GM12878 (cell line): ENCODE measurements around the gene DEFB132. TPM values are rescaled to one million over a fixed set of nuclear protein-coding genes. Genes with fewer than 3 reads are reported as not detected.

ENCODE experiments used
- ATAC-seq: fragments of 200-7000 bp; cut with Tn5 transposase; 3 replicates; pipeline ENCODE4 v1.9.1; 2020; ENCODE audit warnings: mild to moderate bottlenecking, moderate library complexity
- BruUV-seq: library from RNA; stranded (reverse); fragments of 400-500 nt; replicated peaks from 2 replicates; lab custom pipeline; 2021; lab: Mats Ljungman, UMichigan
- CTCF ChIA-PET: fragments of 300-600 bp; sonication (Branson Sonifier 250); formaldehyde crosslinking; extraction: SDS; loops from one replicate; lab custom pipeline; 2021; ENCODE audit warnings: inconsistent platforms; lab: Yijun Ruan, JAX
- POLR2A ChIA-PET: fragments of 350-600 bp; formaldehyde crosslinking; extraction: SDS; loops from one replicate; lab custom pipeline; 2021; ENCODE audit warnings: inconsistent platforms; lab: Charles Lee
- RAD21 ChIA-PET: fragments of 300-600 bp; sonication (Branson Sonifier 250); formaldehyde crosslinking; loops from one replicate; lab custom pipeline; 2023; ENCODE audit warnings: antibody characterized with exemption; ENCODE audit not compliant: unreplicated experiment; lab: Charles Lee
- SMC1A ChIA-PET: fragments of 300-600 bp; sonication (Branson Sonifier 250); formaldehyde crosslinking; loops from one replicate; lab custom pipeline; 2023; ENCODE audit not compliant: unreplicated experiment, uncharacterized antibody; lab: Charles Lee
- DNase-seq: peaks from one replicate; pipeline ENCODE4 v3.0.0-alpha.2; 2011; ENCODE audit warnings: low read depth, low spot score
- FAIRE-seq: peaks from 3 replicates; lab custom pipeline; 2011; peaks lifted over from hg19 to GRCh38; lab: Jason Lieb, UNC
- H2AFZ ChIP-seq: 2 replicates; pipeline ENCODE4 v1.6.0; 2011; ENCODE audit warnings: low read depth, low read length, control low read depth; ENCODE audit not compliant: control insufficient read depth
- H3K27ac ChIP-seq: 2 replicates; pipeline ENCODE4 v1.5.1; 2011; ENCODE audit warnings: control low read depth; ENCODE audit not compliant: control insufficient read depth, insufficient read depth
- H3K27me3 ChIP-seq, 2 experiments: replicated peaks in 1 of 2; 2 replicates each; pipeline versions ENCODE4 v1.6.0 to v1.6.1; 2011; ENCODE audit warnings: low read length in 1 of 2; ENCODE audit not compliant: control insufficient read depth in 2 of 2, insufficient read depth in 2 of 2
- H3K36me3 ChIP-seq, 2 experiments: 2 replicates each; pipeline ENCODE4 v1.5.1; 2011; ENCODE audit warnings: low read length in 1 of 2; ENCODE audit not compliant: control insufficient read depth in 2 of 2, insufficient read depth in 2 of 2
- H3K4me1 ChIP-seq: 2 replicates; pipeline ENCODE4 v1.6.1; 2011; ENCODE audit warnings: mild to moderate bottlenecking, low read length, moderate library complexity, mixed read lengths; ENCODE audit not compliant: control insufficient read depth, insufficient read depth
- H3K4me2 ChIP-seq: 2 replicates; pipeline ENCODE4 v1.6.0; 2011; ENCODE audit warnings: control low read depth; ENCODE audit not compliant: control insufficient read depth, insufficient read depth
- H3K4me3 ChIP-seq: fragments of 200-600 bp; sonication (generic); 2 replicates; pipeline ENCODE4 v1.5.1; 2016
- H3K79me2 ChIP-seq: 2 replicates; pipeline ENCODE4 v1.6.0; 2011; ENCODE audit warnings: low read length; ENCODE audit not compliant: control insufficient read depth, insufficient read depth
- H3K9ac ChIP-seq: 2 replicates; pipeline ENCODE4 v1.8.0; 2011; ENCODE audit warnings: low read length, control low read depth, mixed read lengths; ENCODE audit not compliant: control insufficient read depth, insufficient read depth
- H3K9me3 ChIP-seq: replicated peaks from 3 replicates; pipeline ENCODE4 v1.5.1; 2011; ENCODE audit warnings: mild to moderate bottlenecking, low read length; ENCODE audit not compliant: control insufficient read depth, insufficient read depth
- H4K20me1 ChIP-seq: 2 replicates; pipeline ENCODE4 v1.6.0; 2011; ENCODE audit not compliant: control insufficient read depth, insufficient read depth
- ATF2 ChIP-seq: IDR thresholded peaks from 2 replicates; pipeline ENCODE4 v1.6.1; 2012; ENCODE audit warnings: low read length, inconsistent platforms
- BMI1 ChIP-seq: fragments of 450-650 bp; IDR thresholded peaks from 2 replicates; pipeline ENCODE4 v1.6.1; 2016; ENCODE audit warnings: mild to moderate bottlenecking, moderate library complexity, borderline replicate concordance
- CHD4 ChIP-seq: fragments of 200-600 bp; sonication (generic); IDR thresholded peaks from 2 replicates; pipeline ENCODE4 v1.6.1; 2016; ENCODE audit warnings: mild to moderate bottlenecking
- CREB1 ChIP-seq: IDR thresholded peaks from 2 replicates; pipeline ENCODE4 v1.6.1; 2012; ENCODE audit warnings: low read depth, mild to moderate bottlenecking, inconsistent platforms
- E2F4 ChIP-seq: IDR thresholded peaks from 2 replicates; pipeline ENCODE4 v1.6.1; 2012; ENCODE audit warnings: low read depth, low read length, improper control_type of control experiment
- E4F1 ChIP-seq: fragments of 450-650 bp; IDR thresholded peaks from 2 replicates; pipeline ENCODE4 v1.6.1; 2018; ENCODE audit warnings: borderline replicate concordance, mild to moderate bottlenecking; ENCODE audit not compliant: partially characterized antibody
- GATAD2B ChIP-seq: fragments of 450-650 bp; conservative IDR thresholded peaks from 2 replicates; pipeline ENCODE4 v1.6.1; 2017; ENCODE audit warnings: low read depth, mild to moderate bottlenecking, moderate library complexity
- HDAC6 ChIP-seq: fragments of 200-600 bp; sonication (generic); IDR thresholded peaks from one replicate; pipeline ENCODE4 v1.8.0; 2017; ENCODE audit warnings: antibody characterized with exemption; ENCODE audit not compliant: unreplicated experiment
- NR2C1 ChIP-seq: fragments of 450-650 bp; IDR thresholded peaks from 2 replicates; pipeline ENCODE4 v1.6.1; 2017; ENCODE audit warnings: antibody characterized with exemption, mild to moderate bottlenecking, moderate library complexity
- NRF1 ChIP-seq: conservative IDR thresholded peaks from 2 replicates; pipeline ENCODE4 v1.6.1; 2011; ENCODE audit warnings: mild to moderate bottlenecking, low read depth, low read length, improper control_type of control experiment
- REST ChIP-seq: IDR thresholded peaks from 2 replicates; pipeline ENCODE4 v1.6.1; 2012; ENCODE audit warnings: mild to moderate bottlenecking, low read depth, low read length
- SUPT20H ChIP-seq: IDR thresholded peaks from 2 replicates; pipeline ENCODE4 v1.6.1; 2011; ENCODE audit warnings: low read depth, mild to moderate bottlenecking, low read length, moderate library complexity, borderline replicate concordance; ENCODE audit not compliant: control insufficient read depth
- ZNF274 ChIP-seq: IDR thresholded peaks from one replicate; pipeline ENCODE4 v1.8.0; 2011; ENCODE audit not compliant: insufficient read length, insufficient read depth
- WGBS: methylation state at CpG from one replicate; pipeline ENCODE4 v1.1.6; 2016; ENCODE audit warnings: low lambda C conversion rate; ENCODE audit not compliant: insufficient replicate concordance, insufficient coverage; ENCODE audit errors: missing lambda C conversion rate; 5-methylcytosine and 5-hydroxymethylcytosine counted together
- in situ Hi-C: fragments of 300-500 bp; cut with MboI; formaldehyde crosslinking; loops from 9 replicates; pipeline ENCODE4 v1.14.3; 2018; ENCODE audit warnings: mixed read lengths
- intact Hi-C: fragments of 100-400 bp; cut with micrococcal nuclease; formaldehyde crosslinking; loops from one replicate; pipeline ENCODE4 v1.14.2; 2022; ENCODE audit not compliant: unreplicated experiment
- polyA plus RNA-seq, 11 experiments: library from polyadenylated mRNA; depleted of rRNA in 4 of 11; unstranded in 6 of 11; stranded (reverse) in 5 of 11; fragments of >200 nt; fragmentation: Nextera tagmentation in 4 of 11; fragmentation: Illumina TruSeq in 1 of 11; extraction: Ambion mirVana in 4 of 11; extraction: Trizol in 1 of 11; gene quantifications; 1 replicate in 1 of 11; 2 replicates in 10 of 11; pipeline versions ENCODE4 v1.2.1 to v1.2.3, GENCODE V29; 2011 to 2016; ENCODE audit warnings: inconsistent platforms in 2 of 11, missing spikeins in 2 of 11, low read depth in 1 of 11
- total RNA-seq, 4 experiments: library from RNA; depleted of rRNA in 3 of 4; stranded (reverse); fragments of >200 nt in 3 of 4; fragmentation: Illumina TruSeq in 1 of 4; extraction: Trizol in 1 of 4; gene quantifications; 2 replicates each; pipeline versions ENCODE4 v1.2.1 to v1.2.3, GENCODE V29; 2013 to 2021

Gene DEFB132
- total and polyA plus RNA-seq, 10 of the 15 experiments (the other 5 are each of a cell fraction or from before 2014, with no cell fraction given), result not detected

- TF ChIP-seq ATF2, result no peak
- TF ChIP-seq NRF1, result no peak
- no peak for TF ChIP-seq E4F1
- TF ChIP-seq GATAD2B, result no peak
- no peak for TF ChIP-seq HDAC6
Observed at GRCh38 chr20:273884-274283, 16.4 kb downstream of the DEFB132 start (continued).

GRCh38 chr20:275791-276190 is 18.3 kb downstream of the DEFB132 start:
- intact Hi-C loops (no loop called here), in situ Hi-C loops (no loop called here)
- FAIRE-seq, result no peak
- Histone ChIP-seq H3K27me3 (no peaks in the 10 kb centered on the region), H3K36me3 (peaks cover 2 to 3% of the 10 kb centered on the region in 2 experiments; a peak in 3 of 4 replicates), H3K4me2 (no peak overlapping the region), H3K9ac (no peak overlapping the region), H3K27ac (no peak overlapping the region), H4K20me1 (no peaks in the 10 kb centered on the region), H2AFZ (no peak overlapping the region), H3K79me2 (no peaks in the 10 kb centered on the region), H3K4me1 (no peaks in the 10 kb centered on the region), H3K4me3 (no peak overlapping the region), H3K9me3 (no peaks in the 10 kb centered on the region)
- no TSS peak for BruUV-seq
- TF ChIP-seq CHD4, result no peak
- TF ChIP-seq REST, result no peak
- no peak for TF ChIP-seq SUPT20H
- no peak for TF ChIP-seq NR2C1
- no peak for TF ChIP-seq E2F4
- no peak for TF ChIP-seq CREB1
- TF ChIP-seq ZNF274, result no peak
- no peak for TF ChIP-seq BMI1
- SMC1A ChIA-PET, result no interaction called here
- POLR2A ChIA-PET, result no interaction called here
- RAD21 ChIA-PET, result no interaction called here
- CTCF ChIA-PET, result interaction anchor here (1.0 kb wide), 1 partner anchor 9 kb away, joined by 5 read pairs; no protein-coding TSS in a partner anchor
- no peak for ATAC-seq
- no peak for DNase-seq
- 79% methylated on average over 7 of the region's 7 CpGs for WGBS
